Stimulated activated CD4-positive, alpha-beta T cell treated with anti-CD3 and anti-CD28 coated beads, Interleukin-2, amount 100 ng/mL, for 4 hours (primary cell): ENCODE data around the gene LIF.
"Not testable (repeated sequence)": the region's sequence is repeated elsewhere in the genome, so short reads cannot be mapped to it uniquely, and the experiment has no call there.

Experiments used
- DNase-seq: peaks from one replicate; pipeline ENCODE4 v3.0.0-alpha.2; 2020; ENCODE audit warnings: low read depth

Gene LIF

DNA sequence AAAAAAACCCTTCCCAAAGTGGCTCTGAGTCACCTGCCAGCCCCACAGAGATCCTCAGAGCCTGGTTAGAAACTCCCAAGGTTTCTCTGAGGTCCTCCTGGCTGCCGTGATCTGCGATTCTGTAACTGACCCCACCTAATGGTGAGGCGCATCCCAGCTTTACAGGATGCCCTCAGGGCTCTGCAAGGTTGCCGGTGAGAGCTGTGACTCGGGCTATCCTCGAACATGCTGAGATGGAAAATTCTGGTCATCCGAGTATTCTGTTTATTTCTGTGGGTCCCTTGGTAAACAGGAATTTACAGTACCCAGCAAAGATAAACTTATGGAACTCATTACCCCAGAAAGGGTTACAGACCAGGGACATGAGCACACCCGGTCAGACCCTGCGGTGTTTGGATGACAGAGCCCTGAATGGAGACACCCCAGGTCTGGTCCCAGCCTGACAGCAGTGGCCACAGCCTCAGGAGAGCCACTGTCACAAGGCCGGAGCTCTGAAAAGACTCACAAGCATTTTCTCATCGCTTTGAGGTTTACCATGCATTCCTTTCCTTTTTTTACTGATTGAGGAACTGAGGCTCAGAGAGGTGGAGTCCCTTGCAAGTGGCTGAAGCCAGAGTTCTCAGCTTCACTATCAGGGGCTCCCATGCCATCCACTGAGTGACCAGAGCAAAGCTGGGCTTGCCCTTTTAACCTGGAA, 22.2 kb downstream of the LIF start:
- no peak for DNase-seq

DNA sequence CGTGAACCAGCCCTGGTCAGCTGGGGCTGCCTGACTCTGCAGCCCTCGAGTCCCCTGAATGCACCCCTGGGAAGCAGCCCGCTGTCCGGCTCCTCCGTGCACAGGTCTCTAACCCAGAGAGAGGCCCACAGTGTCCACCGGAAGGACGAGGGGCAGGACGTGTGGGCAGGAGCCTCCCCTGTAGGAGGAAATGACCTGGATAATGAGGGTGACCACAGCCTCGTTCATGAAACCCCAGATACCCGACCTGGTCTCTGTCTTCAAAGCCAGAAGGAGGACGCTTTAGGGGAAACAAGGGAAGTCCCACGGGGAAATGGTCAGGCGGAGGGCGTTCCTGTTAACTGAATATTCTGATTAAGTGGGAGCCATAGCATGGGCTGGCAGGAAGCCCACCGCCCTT, 23.3 kb downstream of the LIF start:
- DNase-seq, result no peak

DNA sequence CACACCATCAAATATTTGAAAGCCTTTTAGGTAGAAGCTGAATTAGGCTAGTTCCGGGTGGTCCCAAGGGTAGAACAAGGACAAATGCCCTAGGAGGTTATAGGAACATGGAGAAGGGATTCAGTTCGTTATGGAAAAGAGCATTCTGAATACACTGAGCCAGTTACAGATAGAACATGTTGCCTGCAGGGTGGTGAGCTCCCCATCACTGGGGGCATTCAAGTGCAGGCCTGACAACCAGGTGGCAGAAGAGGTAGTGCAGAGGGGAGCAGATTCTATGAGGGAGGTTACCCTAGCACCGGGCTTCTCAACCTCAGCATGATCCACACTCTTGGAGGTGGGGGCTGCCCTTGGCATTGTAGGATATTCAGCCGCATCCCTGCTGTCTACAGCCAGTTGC, 24.2 kb downstream of the LIF start:
- DNase-seq, result no peak

DNA sequence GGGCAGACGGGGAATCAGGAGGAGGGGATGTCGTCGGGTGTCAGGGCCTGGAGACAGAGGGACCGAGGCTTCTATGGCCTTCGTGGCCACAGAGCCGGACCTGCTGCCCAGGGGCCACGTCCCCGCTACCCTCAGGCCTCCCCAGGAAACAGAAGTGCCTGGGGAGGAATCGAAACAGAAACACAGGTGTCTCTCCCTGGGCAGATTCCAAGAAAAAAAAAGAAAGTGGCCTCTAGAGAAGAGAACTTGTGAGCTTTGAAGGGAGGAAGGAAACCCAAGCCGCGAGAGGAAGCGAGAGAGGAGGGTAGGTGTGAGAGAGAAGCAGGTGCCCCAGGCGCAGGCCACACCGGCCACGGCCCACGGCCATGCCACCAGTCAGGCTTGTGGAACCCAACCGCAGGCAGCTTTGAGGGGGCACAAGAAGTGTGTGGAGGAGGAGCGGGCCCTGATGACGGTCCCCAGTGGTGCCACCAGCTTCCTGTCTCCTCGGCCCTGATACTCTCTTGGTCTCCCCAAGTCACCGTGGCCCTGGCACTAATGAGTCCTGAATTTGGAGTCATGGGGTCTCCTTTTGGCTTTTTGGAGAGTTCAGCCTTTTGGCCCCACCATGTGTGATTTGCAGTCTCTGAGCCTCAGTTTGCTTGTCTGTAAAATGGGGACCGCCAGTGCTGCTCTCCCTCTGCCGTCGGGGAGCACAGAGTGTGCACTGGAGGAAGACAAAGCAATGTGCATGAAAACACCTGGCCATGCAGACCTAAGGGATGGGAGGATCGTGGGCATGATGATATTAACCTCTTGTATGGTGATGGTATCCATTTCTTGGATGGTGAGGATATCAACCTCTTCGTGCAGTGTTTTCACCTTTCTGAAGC, 25.2 kb downstream of the LIF start:
- DNase-seq, result peak; percentile 64

DNA sequence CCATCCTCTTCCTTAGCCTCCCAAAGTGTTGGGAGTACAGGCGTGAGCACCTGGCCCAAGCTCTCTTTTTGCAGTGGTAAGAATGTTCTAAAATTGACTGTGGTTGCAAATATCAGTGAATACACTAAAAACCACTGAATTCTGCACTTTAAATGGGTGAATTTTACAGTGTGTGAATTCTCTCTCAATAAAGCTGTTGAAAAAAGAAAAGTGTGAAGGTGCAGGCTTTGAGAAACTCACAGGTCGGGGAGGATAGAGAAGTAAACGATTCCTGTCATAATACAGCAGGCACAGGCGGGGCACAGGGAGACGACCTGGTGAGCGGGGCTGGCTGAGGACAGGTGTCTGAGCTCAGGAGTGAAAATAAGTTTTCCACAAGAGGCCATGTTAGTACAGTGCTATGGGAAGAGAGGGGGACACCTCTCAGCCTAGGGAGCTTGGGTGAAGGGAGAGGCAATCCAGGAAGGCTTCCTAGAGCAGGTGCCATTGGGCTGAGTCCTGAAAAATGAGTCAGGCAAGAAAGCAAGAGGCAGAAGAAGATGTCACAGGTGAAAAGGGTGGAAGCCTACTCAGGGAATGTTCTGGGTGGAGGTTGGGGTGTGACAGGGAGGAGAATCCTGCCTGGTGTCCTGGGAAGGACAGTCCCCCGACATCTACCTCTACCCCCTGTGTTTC, 26.1 kb downstream of the LIF start:
- DNase-seq, result no peak

DNA sequence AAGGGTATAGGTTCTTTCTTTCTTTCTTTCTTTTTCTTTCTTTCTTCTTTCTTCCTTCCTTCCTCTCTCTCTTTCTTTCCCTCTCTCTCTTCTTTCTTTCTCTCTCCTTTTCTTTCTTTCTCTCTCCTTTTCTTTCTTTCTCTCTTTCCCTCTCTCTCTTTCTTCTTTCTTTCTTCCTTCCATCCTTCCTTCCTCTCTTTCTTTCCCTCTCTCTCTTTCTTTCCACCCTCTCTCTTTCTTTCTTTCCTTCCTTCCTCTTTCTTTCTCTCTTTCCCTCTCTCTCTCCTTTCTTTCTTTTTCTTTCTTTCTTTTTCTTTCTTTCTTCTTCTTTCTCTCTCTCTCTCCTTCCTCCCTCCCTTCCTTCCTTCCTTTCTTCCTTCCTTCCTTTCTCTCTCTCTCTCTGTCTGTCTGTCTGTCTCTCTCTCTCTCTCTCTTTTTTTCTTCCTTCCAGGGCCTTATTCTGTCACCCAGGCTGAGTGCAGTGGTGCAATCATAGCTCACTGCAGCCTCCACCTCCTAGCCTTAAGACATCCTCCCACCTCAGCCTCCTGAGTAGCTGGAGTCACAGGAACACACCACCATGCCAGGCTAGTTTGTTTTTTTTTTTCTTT, 26.8 kb downstream of the LIF start:
- no peak for DNase-seq

DNA sequence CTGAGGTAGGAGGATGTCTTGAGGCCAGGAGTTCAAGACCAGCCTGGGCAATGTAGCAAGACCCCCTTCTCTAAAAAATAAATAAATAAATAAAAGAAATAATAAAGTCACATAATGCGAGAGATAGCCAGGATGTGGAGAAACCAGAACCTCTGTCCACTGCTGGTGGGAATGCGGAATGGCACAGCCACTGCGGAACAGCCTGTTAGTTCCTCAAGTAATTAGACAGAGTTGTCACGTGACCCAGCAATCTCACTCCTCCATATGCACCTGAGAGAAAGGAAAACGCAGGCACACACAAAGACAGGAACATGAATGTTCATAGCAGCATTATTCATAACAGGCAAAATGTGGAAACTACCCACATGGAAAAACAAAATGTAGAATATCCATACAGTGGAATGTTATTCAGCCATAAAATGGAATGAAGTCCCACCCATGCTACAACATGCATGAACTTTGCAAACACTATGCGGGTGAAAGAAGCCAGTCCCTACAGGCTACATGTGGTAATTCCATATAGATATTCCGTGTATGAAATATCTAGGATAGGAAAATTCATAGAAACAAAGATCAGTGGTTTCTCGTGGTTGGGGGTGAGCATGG, 27.4 kb downstream of the LIF start:
- no peak for DNase-seq

DNA sequence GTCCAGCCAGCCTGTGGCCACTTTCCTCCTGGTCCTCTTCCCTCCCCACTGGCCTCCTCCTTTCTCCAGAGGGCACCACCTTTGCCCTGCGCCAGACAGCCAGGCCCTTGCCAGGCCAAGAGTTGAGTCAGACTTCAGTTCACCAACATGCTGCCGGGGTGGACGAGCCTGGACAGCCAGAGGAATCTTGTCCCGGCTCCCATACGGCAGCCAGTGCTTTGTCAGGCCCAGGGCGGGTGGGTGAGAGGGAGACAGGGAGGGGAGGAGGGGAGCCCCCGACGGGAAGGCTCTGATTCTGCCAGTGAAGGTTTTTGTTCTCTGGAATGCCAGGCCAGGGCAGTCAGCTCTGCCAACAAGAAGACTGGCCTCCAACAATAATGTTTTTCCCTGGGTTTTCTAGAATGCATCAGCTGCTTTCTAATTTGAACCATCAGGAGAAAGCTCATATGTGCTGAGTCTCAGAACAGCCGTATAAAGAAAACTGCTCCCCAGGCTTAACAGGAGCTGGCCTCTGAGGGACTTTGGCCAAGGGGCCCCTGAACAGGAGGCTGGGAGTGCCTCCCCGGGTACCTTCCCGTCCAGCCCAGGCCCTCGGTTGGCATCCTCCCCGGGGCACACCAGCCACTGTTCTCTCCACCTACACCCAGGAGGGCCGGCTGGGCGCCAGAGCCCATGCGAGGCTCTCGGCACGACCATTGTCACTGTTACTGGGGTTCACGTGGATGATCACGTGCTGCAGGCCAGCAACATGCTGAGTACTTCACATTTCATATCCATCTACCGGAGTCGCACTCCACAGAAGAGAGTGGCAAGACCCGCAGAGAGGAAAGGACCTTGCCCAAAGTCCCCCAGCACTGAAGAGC, 28.6 kb downstream of the LIF start:
- DNase-seq, result no peak

DNA sequence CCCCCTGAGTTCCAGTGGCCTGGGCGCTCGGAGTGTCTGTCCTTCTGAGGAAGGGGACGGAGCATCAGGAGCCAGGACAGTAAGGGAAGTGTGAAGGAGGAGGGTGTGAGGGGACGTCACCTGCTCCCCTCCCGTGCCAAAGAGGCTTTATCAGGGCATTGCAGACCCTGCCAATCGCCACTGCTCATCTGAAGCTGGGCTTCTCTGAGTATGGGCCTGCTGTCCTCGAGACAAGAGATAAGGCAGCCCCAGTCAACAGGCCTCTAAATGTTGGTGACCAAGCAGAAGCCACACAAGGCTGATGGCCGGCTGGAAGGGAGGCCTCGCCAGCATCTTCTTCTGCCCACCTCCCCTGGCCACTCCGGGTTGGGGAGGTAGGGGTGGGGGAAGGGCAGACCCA, 29.8 kb downstream of the LIF start:
- DNase-seq, result no peak

DNA sequence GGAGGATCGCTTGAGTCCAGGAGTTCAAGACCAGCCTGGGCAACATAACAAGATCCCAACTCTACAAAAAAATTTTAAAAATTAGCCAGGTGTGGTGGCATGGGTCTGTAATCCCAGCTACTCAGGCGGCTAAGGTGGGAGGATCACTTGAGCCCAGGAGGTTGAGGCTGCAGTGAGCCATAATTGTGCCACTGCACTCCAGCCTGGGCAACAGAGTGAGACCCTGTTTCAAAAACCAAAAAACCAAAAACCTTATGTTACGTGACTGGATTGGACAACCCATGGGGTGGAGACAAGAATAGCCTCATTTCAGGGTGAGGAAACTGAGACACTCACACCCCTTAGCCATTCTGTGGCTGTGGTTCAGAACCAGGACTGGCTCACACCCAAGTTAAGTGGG, 30.3 kb downstream of the LIF start:
- not testable (repeated sequence) for DNase-seq

DNA sequence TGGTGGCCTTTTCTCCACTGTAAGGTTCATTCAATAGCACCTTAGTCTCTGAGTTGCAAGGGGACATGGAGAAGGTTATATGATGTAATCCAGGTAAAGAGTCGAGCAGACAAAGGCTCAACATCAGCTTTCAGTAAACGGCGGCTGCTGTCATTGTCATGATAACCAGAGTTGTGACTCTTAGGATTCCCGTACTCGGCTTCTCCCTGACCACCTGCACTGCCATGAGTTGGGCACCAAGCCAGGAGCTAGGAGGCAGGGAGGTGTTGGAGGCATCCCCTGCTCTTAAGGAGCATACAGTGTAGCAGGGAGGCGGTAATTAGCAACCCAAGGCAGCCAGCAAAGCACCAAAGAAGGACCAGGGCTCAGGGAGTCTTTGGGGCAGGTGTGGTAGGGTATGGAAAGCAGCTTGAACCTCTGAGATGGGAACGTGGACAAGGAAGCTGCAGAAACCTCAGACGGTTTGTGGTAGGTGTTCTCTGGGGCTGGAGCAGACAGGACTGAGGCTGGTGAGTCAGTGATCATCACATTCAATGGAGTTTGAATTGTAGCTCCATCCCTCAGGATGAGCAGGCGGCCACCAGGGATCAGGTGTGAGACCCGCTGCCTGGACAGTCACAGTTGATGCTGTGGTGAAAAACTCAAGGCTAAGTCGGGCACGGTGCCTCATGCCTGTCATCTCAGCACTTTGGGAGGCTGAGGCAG, 31.7 kb downstream of the LIF start:
- DNase-seq, result no peak

DNA sequence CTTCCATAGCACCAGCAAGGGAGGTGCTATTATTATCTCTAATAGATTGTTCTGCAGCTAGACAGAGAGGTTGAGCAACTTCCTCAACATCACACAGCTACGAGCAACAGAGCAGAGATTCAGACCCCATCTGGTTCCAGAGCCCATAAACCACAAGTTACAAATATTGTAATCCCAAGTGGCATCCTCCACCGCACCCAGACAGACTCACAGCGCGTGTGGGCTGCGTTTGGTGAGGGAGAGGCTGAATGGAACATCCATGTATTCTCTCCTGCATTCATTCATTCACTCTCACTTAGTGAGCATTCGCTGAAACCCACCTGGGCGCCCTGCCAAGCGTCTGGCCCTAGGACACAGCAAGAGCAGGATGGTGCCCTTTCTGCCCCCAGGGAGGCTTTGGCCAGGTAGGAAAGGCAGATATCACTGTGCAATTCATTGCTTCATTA, 33.5 kb downstream of the LIF start:
- no peak for DNase-seq

DNA sequence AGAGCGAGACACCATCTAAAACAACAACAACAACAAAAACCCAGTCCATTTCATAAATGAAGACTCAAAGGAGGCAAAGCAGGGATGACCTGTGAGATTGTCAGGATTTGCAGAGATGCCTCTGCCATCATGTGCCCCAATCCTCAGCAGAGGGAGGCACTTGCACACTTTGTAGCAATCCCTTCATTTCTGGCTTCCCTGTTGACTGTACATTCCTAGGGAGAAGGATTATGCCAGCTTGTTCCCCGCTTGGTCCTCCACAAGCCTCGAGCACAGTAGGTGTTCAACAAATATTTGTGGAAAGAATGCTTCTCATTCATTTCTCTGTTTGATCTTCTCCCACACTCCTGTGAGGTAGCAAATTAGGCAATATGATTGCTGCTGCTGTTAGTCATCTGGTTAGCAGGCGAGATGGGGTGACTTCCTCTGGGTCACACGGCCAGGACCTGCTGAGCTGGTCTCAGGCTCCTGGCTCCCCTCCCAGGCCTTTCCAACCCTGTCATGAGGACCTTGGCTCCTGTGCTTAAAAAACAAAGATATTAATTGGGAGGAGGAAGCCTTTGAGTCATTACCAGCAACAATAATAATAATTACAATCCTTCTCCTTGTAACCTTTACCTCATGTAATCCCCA, 34.1 kb downstream of the LIF start:
- no peak for DNase-seq

DNA sequence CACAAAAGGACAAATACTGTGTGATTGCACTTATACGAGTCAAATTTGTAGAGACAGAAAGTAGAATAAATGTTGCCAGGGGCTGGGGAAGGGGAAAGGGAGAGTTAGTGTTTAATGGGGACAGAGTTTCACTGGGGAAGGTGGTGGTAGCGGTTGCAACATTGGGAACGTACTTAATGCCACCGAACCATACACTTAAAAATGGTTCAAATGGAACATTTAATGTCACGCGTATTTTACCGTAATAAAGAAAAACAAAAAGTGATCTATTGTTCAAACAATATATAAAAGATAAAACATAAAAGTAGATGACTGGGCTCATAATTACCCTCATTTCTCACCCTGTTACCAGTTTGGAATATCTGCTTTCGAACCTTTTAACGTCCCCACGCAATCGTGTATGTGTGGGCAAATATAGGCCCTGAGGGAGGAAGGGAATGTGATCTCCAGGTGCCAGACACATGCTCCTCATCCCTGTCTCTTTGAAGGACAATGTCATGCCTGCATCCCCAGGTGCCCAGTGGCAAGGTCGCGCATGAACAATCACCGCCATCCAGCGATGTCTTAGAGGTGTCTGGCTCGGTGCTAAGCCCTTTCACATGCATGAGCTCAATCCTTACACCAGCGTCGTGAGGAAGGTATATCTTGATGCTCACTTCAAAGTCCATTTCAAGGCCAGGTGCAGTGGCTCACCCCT, 35.3 kb downstream of the LIF start:
- DNase-seq, result no peak

DNA sequence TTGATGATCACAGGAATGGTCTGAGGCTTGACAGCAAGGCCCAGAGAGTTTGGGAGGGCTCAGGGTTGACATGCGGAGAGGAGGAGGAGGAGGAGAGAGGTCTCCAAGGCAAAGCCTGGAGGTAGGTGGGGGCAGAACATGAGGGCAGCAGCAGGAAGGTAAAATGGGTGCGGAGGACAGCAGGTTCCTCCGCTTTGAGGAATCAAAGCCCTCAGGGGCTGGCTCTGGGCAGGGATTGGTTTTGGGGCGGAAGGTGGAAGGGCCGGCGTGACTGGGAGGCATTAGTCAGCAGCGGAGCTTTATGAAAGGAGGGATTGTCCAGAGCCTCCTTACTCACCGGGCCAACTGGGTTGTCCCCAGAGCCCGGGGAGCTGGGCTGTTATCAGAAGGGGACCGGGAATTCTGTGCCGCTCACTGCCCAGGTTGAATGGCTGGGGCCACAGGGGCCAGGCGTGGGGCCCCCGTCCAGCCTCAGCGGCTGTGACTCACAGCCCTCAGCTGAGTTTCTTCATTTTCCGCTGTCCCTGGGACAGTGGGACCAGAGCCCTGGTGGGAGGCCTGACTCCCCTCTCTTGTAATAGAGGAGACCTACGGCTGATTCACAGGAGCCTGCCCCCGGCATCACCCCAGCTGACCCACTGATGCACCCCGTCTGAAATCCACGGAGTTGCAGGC, 36.2 kb downstream of the LIF start:
- DNase-seq, result no peak

DNA sequence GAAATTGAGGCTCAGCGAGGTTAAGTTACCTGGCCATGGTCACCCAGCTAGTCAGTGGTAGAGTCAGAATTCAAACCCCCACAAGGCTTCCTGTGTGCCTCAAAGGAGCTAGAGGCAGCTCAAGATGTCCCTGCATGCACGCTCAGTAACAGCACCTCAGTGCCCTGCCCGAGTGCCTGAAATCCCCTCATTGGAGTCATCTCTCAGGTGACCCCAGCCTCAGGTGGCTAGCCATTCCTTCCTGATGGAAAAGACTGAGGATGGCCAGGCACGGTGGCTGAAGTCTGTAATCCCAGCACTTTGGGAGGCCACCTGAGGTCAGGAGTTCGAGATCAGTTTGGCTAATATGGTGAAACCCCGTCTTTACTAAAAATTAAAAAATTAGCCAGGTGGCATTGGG, 36.9 kb downstream of the LIF start:
- no peak for DNase-seq

DNA sequence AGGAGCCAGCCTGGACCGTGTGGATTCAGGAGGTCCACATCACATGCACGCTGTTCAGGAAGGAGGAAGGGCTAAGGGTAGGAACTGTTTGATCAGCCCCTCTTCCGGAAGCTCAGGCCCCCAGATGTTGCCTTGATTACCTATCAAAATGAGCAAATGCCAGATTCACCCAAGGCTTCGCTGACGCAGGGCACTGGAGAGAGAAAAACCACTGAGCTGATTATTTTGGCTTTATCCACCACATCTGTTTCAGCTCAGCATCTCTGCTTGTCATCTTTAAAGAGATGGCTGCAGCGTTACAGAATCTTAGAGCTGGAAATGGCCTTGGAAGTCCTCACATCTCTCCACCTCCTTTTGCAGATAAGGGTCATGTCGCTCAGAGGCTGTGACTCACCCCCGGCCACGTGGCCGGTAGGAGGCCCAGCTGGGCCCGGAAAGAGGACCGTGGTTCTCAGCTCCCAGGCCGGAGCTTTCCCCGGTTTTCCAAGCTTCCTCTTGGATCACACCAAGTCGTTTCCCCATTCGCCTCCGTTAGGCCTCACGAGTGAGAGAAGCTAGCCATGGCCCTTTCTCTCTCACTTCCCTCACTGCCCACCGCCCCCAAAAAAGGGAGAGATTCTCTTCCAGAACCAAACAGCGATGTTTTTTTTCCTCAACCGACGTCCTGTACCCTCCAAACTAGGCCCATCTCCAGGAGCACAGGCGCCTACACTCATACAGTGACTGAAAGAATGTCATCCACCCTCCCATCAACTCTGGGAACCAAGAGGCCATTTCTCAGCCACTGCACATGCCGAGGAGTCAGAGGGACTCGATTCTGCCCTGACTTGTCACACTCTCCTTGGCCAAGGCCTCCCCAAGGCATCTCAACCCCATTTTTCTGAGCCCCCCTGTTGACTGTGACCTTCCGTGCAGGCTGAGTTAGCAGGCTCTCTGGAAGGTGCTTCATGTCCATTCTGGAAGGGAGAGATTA, 37.6 kb downstream of the LIF start:
- DNase-seq, result no peak

DNA sequence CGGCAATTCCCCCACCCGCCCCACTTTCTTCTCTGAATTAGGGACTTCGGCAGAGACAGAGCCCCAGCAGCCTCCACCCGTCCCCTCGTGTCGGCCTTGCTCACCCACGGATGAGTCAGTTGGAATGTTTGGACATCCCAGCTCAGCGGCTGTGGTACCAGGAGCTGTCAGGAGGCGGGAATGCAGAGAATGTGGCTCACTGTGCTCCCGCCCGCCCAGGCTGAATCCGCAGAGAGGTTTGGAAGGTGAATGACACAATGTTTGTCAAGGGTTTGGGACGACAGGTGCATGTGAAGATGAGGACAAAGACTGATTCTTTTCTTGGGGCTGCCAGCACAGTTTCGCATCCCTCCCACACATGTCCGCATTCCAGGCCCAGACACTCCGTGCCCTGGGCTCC, 39.6 kb downstream of the LIF start:
- no peak for DNase-seq
